HepG2 (cell line): ENCODE measurements around the gene ARPC5. TPM values are rescaled to one million over a fixed set of nuclear protein-coding genes. Genes with fewer than 3 reads are reported as not detected.

Experiments
- ATAC-seq: fragments of 200-7000 bp; cut with Tn5 transposase; 3 replicates; pipeline ENCODE4 v1.9.1; 2020; ENCODE audit warnings: mild to moderate bottlenecking, moderate library complexity
- BruUV-seq: library from RNA; stranded (reverse); fragments of 400-500 nt; replicated peaks from 2 replicates; lab custom pipeline; 2021; lab: Mats Ljungman, UMichigan
- CTCF ChIA-PET: fragments of 300-600 bp; formaldehyde crosslinking; extraction: SDS; loops from one replicate; lab custom pipeline; 2021; ENCODE audit warnings: low total read pairs, inconsistent platforms, low intra/inter-chr PET ratio; lab: Yijun Ruan, JAX
- POLR2A ChIA-PET: fragments of 350-600 bp; sonication (Branson Sonifier 250); formaldehyde crosslinking; loops from one replicate; lab custom pipeline; 2020; ENCODE audit warnings: antibody characterized with exemption, inconsistent platforms; lab: Yijun Ruan, JAX
- DNase-seq: peaks from one replicate; pipeline ENCODE4 v3.0.0-alpha.2; 2015; ENCODE audit warnings: low spot score
- FAIRE-seq: peaks from 3 replicates; lab custom pipeline; 2011; peaks lifted over from hg19 to GRCh38; lab: Jason Lieb, UNC
- H2AFZ ChIP-seq: one replicate; pipeline ENCODE4 v1.6.1; 2011; ENCODE audit warnings: low read length, inconsistent platforms
- H3K27ac ChIP-seq: fragments of 300-600 bp; 3 replicates; pipeline ENCODE4 v1.8.0; 2011; ENCODE audit warnings: mixed run types, mild to moderate bottlenecking, mixed read lengths, low read length, inconsistent platforms; ENCODE audit not compliant: insufficient read depth; ENCODE audit errors: extremely low read length
- H3K27me3 ChIP-seq, 2 experiments: fragments of 200-600 bp in 1 of 2; 2 replicates in 1 of 2; 3 replicates in 1 of 2; pipeline versions ENCODE4 v1.6.0 to v1.8.0; 2011; ENCODE audit warnings: low read length in 2 of 2, mild to moderate bottlenecking in 2 of 2, moderate library complexity in 2 of 2, inconsistent platforms in 1 of 2; ENCODE audit not compliant: insufficient read depth in 2 of 2, control insufficient read depth in 1 of 2
- H3K36me3 ChIP-seq, 2 experiments: fragments of 200-600 bp in 1 of 2; replicated peaks in 1 of 2; 2 replicates in 1 of 2; 3 replicates in 1 of 2; pipeline versions ENCODE4 v1.5.1 to v1.8.0; 2011; ENCODE audit warnings: low read length in 2 of 2, inconsistent platforms in 1 of 2; ENCODE audit not compliant: insufficient read depth in 2 of 2, control insufficient read depth in 1 of 2
- H3K4me1 ChIP-seq: 2 replicates; pipeline ENCODE4 v1.5.1; 2012; ENCODE audit warnings: low read length, inconsistent platforms; ENCODE audit not compliant: insufficient read depth
- H3K4me2 ChIP-seq: 2 replicates; pipeline ENCODE4 v1.6.0; 2011; ENCODE audit warnings: low read depth, low read length, inconsistent platforms
- H3K4me3 ChIP-seq, 3 experiments: fragments of 200-600 bp in 1 of 3; sonication (generic), shearing (Covaris generic) in 1 of 3; replicated peaks in 1 of 3; 2 replicates each; pipeline ENCODE4 v1.5.1; 2011 to 2016; ENCODE audit warnings: low read length in 3 of 3, inconsistent platforms in 2 of 3, low read depth in 2 of 3, mild to moderate bottlenecking in 2 of 3, control low read depth in 1 of 3, mixed read lengths in 1 of 3; ENCODE audit not compliant: insufficient read depth in 1 of 3
- H3K79me2 ChIP-seq: one replicate; pipeline ENCODE4 v1.6.1; 2011; ENCODE audit warnings: low read length, inconsistent platforms; ENCODE audit not compliant: insufficient read depth
- H3K9ac ChIP-seq: 2 replicates; pipeline ENCODE4 v1.6.0; 2011; ENCODE audit warnings: mild to moderate bottlenecking, low read depth, low read length, inconsistent platforms; ENCODE audit not compliant: insufficient read depth
- H3K9me3 ChIP-seq: 2 replicates; pipeline ENCODE4 v1.5.1; 2012; ENCODE audit warnings: mild to moderate bottlenecking, low read length
- H4K20me1 ChIP-seq: 2 replicates; pipeline ENCODE4 v1.6.0; 2011; ENCODE audit warnings: inconsistent platforms, mild to moderate bottlenecking, low read length, moderate library complexity; ENCODE audit not compliant: insufficient read depth
- AFF4 ChIP-seq: sonication (generic); formaldehyde crosslinking; IDR thresholded peaks from 2 replicates; pipeline ENCODE4 v1.4.0; 2020; ENCODE audit warnings: missing genetic modification reagents
- CENPX ChIP-seq: sonication (generic); formaldehyde crosslinking; IDR thresholded peaks from 2 replicates; pipeline ENCODE4 v1.9.0; 2021; ENCODE audit warnings: mild to moderate bottlenecking, missing genetic modification reagents, moderate library complexity
- FOXK1 ChIP-seq: sonication (generic); formaldehyde crosslinking; IDR thresholded peaks from 2 replicates; pipeline ENCODE4 v1.4.0; 2020; ENCODE audit warnings: low read depth, missing genetic modification reagents, borderline replicate concordance
- SALL1 ChIP-seq: sonication (generic); formaldehyde crosslinking; IDR thresholded peaks from 2 replicates; pipeline ENCODE4 v1.8.0; 2022; ENCODE audit warnings: mild to moderate bottlenecking, missing genetic modification reagents
- WGBS: methylation state at CpG from one replicate; pipeline ENCODE4 v1.1.6; 2017; ENCODE audit warnings: low lambda C conversion rate; 5-methylcytosine and 5-hydroxymethylcytosine counted together
- in situ Hi-C: cut with HindIII; loops from 2 replicates; pipeline ENCODE4 v1.10.0; 2017; ENCODE audit warnings: low pct_unique_long_range_greater_than_20kb; ENCODE audit not compliant: extremely low pct_ligation_motif_present
- intact Hi-C: fragments of 100-400 bp; cut with micrococcal nuclease; formaldehyde crosslinking; loops from one replicate; pipeline ENCODE4 v1.10.0; 2022; ENCODE audit not compliant: unreplicated experiment
- polyA plus RNA-seq, 8 experiments: library from polyadenylated mRNA; depleted of rRNA in 3 of 8; stranded (reverse) in 7 of 8; unstranded in 1 of 8; fragments of >200 nt; fragmentation: Illumina TruSeq in 4 of 8; extraction: Trizol in 4 of 8; gene quantifications; 2 replicates each; pipeline versions ENCODE4 v1.2.1 to v1.2.3, GENCODE V29; 2011 to 2016; ENCODE audit warnings: low read depth in 4 of 8, missing spikeins in 1 of 8, mixed read lengths in 1 of 8; ENCODE audit not compliant: insufficient read depth in 1 of 8
- total RNA-seq, 5 experiments: library from RNA; depleted of rRNA; stranded (reverse); fragments of >200 nt; fragmentation: Illumina TruSeq; extraction: Trizol; gene quantifications; 2 replicates each; pipeline ENCODE4 v1.2.3, GENCODE V29; 2016; ENCODE audit warnings: low read depth in 1 of 5
- TF ChIP-seq, protein P1 (sequence below): IDR thresholded peaks from 2 replicates; pipeline ENCODE4 v1.6.1; 2016; ENCODE audit warnings: missing compliant biosample characterization, missing genetic modification reagents, borderline replicate concordance

Gene ARPC5
- total and polyA plus RNA-seq, 2 of the 13 experiments (the other 11 are each of a cell fraction or from before 2014, with no cell fraction given), result 48.4 to 106 TPM

- no peaks in the 10 kb centered on the region for H4K20me1 ChIP-seq
- TF ChIP-seq, protein P1, sequence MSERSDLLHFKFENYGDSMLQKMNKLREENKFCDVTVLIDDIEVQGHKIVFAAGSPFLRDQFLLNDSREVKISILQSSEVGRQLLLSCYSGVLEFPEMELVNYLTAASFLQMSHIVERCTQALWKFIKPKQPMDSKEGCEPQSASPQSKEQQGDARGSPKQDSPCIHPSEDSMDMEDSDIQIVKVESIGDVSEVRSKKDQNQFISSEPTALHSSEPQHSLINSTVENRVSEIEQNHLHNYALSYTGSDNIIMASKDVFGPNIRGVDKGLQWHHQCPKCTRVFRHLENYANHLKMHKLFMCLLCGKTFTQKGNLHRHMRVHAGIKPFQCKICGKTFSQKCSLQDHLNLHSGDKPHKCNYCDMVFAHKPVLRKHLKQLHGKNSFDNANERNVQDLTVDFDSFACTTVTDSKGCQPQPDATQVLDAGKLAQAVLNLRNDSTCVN (CRISPR knock-in tag), result no peak
- TF ChIP-seq AFF4 (CRISPR knock-in tag), result no peak
- no peak for TF ChIP-seq CENPX (CRISPR knock-in tag)
- TF ChIP-seq SALL1 (CRISPR knock-in tag), result no peak
- no peak for TF ChIP-seq FOXK1 (CRISPR knock-in tag)
- TF ChIP-seq, all 625 proteins: peak for 0
- H3K36me3 ChIP-seq, result no peaks in the 10 kb centered on the region
- no peaks in the 10 kb centered on the region for H3K9me3 ChIP-seq
- in situ Hi-C loops (no loop called here), intact Hi-C loops (no loop called here)
- CTCF ChIA-PET, result no interaction called here
- 28% methylated on average over 6 of the region's 6 CpGs for WGBS
- no TSS peak for BruUV-seq
- H3K4me1 ChIP-seq, result peaks cover 5% of the 10 kb centered on the region; the same call in 1 of the 2 replicates
- ATAC-seq (no peak), DNase-seq (no peak), FAIRE-seq (no peak)
- no peak overlapping the region for H2AFZ ChIP-seq
- H3K4me3 ChIP-seq, result no peak overlapping the region
- POLR2A ChIA-PET, result no interaction called here
- no peaks in the 10 kb centered on the region; a peak in 1 of 5 replicates for H3K27me3 ChIP-seq
- H3K27ac ChIP-seq, result no peak overlapping the region
- no peaks in the 10 kb centered on the region for H3K79me2 ChIP-seq
- H3K9ac ChIP-seq, result no peak overlapping the region
- no peak overlapping the region for H3K4me2 ChIP-seq
Measured at GRCh38 chr1:183583466-183583865, 52.1 kb downstream of the ARPC5 start.
